ENCODE measurements around the gene HM13. TPM values are rescaled to one million over a fixed set of nuclear protein-coding genes. Genes with fewer than 3 reads are reported as not detected.

HM13 gene
- total and polyA plus RNA-seq, 2 of the 13 experiments (the other 11 are each of a cell fraction or from before 2014, with no cell fraction given) = 118 to 243 TPM

GRCh38 chr20:31551163-31552081, 37.2 kb downstream of the HM13 start (continued):
- TF ChIP-seq ZNF276 (CRISPR knock-in tag; IDR thresholded peaks at IDR 0.05; ENCODE audit: low read depth) (no peak), ZFP36L1 (CRISPR knock-in tag; IDR thresholded peaks at IDR 0.05) (no peak), NRL (CRISPR knock-in tag; IDR thresholded peaks at IDR 0.05; ENCODE audit: borderline replicate concordance) (no peak), ZNF629 (CRISPR knock-in tag; conservative IDR thresholded peaks at IDR 0.05) (no peak), FOXO4 (CRISPR knock-in tag; conservative IDR thresholded peaks at IDR 0.05) (0 out of 2 replicates have a peak, but pooled peaks have one; percentile 85), CEBPB (IDR thresholded peaks at IDR 0.05; ENCODE audit: borderline replicate concordance, low read depth, low read length) (no peak), ZNF569 (CRISPR knock-in tag; IDR thresholded peaks at IDR 0.05; ENCODE audit: borderline replicate concordance) (no peak), ZNF710 (CRISPR knock-in tag; IDR thresholded peaks at IDR 0.05; ENCODE audit: borderline replicate concordance) (no peak), MEIS2 (CRISPR knock-in tag; IDR thresholded peaks at IDR 0.05) (no peak), POLR2G (IDR thresholded peaks at IDR 0.05; ENCODE audit: low read depth, low read length) (0 out of 2 replicates have a peak, but pooled peaks have one; percentile 4), ZGPAT (CRISPR knock-in tag; IDR thresholded peaks at IDR 0.05) (no peak), ZNF496 (CRISPR knock-in tag; IDR thresholded peaks at IDR 0.05; ENCODE audit: insufficient replicate concordance) (no peak), ZNF619 (CRISPR knock-in tag; IDR thresholded peaks at IDR 0.05) (no peak), GPN1 (CRISPR knock-in tag; IDR thresholded peaks at IDR 0.05; ENCODE audit: borderline replicate concordance) (no peak)

Measured in HepG2 (cell line).